Peyer's patch (tissue), 4 donors: ENCODE data around the gene CRYM. TPM values are rescaled to one million over a fixed set of nuclear protein-coding genes. Genes with fewer than 3 reads are reported as not detected.
A peak's percentile ranks its signal among the peaks of the same experiment; 100 is the strongest.

ENCODE experiments used
- DNase-seq, 3 donors: peaks; one replicate each; pipeline ENCODE4 v3.0.0-alpha.2; 2017 to 2019
- H3K27ac ChIP-seq, 4 donors: fragments of 200-600 bp; sonication (generic); one replicate each; pipeline ENCODE4 v1.5.1; 2016 to 2019
- H3K27me3 ChIP-seq, 2 donors: fragments of 200-600 bp; sonication (generic); one replicate each; pipeline ENCODE4 v1.5.1; 2019
- H3K36me3 ChIP-seq, 3 donors: fragments of 200-600 bp; sonication (generic); one replicate each; pipeline ENCODE4 v1.5.1; 2016 to 2019
- H3K4me1 ChIP-seq, 4 donors: fragments of 200-600 bp; sonication (generic); one replicate each; pipeline ENCODE4 v1.5.1; 2016 to 2019
- H3K4me3 ChIP-seq, 4 donors: fragments of 200-600 bp; sonication (generic); 1 replicate in 3 of 4; 2 replicates in 1 of 4; pipeline ENCODE4 v1.5.1; 2016 to 2019; ENCODE audit warnings: mild to moderate bottlenecking in 1 of 4
- H3K9me3 ChIP-seq, 4 donors: fragments of 200-600 bp; sonication (generic); one replicate each; pipeline ENCODE4 v1.5.1; 2016 to 2019; ENCODE audit warnings: mild to moderate bottlenecking in 1 of 4
- CTCF ChIP-seq, 6 experiments: fragments of 450-650 bp in 4 of 6; fragments of 200-600 bp in 2 of 6; sonication (generic) in 1 of 6; IDR thresholded peaks; one replicate each; pipeline ENCODE4 v1.5.1; 2017 to 2019; ENCODE audit warnings: antibody characterized with exemption in 6 of 6, mild to moderate bottlenecking in 3 of 6, moderate library complexity in 1 of 6
- POLR2A ChIP-seq, 2 donors: fragments of 450-650 bp; IDR thresholded peaks; one replicate each; pipeline ENCODE4 v1.5.1; 2017; ENCODE audit warnings: antibody characterized with exemption in 2 of 2, mild to moderate bottlenecking in 2 of 2, moderate library complexity in 2 of 2
- total RNA-seq, 4 donors: library from RNA; depleted of rRNA; stranded (reverse); fragments of >200 nt; gene quantifications; one replicate each; pipeline ENCODE4 v1.1.0, GENCODE V29; 2016

The CRYM gene
- total RNA-seq, 4 donors from 2014 or later, result 6.4 to 11.6 (median 9.1) TPM; not detected in 1

GRCh38 chr16:21244518-21245215, 33.4 kb downstream of the CRYM start:
- Histone ChIP-seq H3K4me3 (no peak overlapping the region), H3K27ac (no peak overlapping the region), H3K27me3 (no peaks in the 10 kb centered on the region), H3K9me3 (no peaks in the 10 kb centered on the region), H3K36me3 (peaks cover 0 to 9% (median 0%) of the 10 kb centered on the region in 3 donors), H3K4me1 (peaks cover 0 to under 1% (median 0%) of the 10 kb centered on the region in 4 donors)
- no peak for TF ChIP-seq POLR2A (IDR thresholded peaks at IDR 0.05)
- no peak for DNase-seq

GRCh38 chr16:21242756-21243155, 35.3 kb downstream of the CRYM start:
- TF ChIP-seq POLR2A (IDR thresholded peaks at IDR 0.05) (no peak), CTCF (IDR thresholded peaks at IDR 0.05) (no peak)
- peaks cover 0 to 6% (median 0%) of the 10 kb centered on the region in 3 donors for H3K36me3 ChIP-seq
- no peak overlapping the region for H3K27ac ChIP-seq
- no peak for DNase-seq
- no peak overlapping the region for H3K4me3 ChIP-seq
- no peaks in the 10 kb centered on the region for H3K9me3 ChIP-seq
- H3K27me3 ChIP-seq, result no peaks in the 10 kb centered on the region
- H3K4me1 ChIP-seq, result peaks cover 0 to 4% (median 0%) of the 10 kb centered on the region in 4 donors

- peaks cover 0 to 4% (median 0%) of the 10 kb centered on the region in 3 donors for H3K36me3 ChIP-seq
- H3K9me3 ChIP-seq, result no peaks in the 10 kb centered on the region
- DNase-seq, result no peak
- H3K27me3 ChIP-seq, result no peaks in the 10 kb centered on the region
- TF ChIP-seq CTCF (IDR thresholded peaks at IDR 0.05) (no peak), POLR2A (IDR thresholded peaks at IDR 0.05) (no peak)
- no peak overlapping the region for H3K4me3 ChIP-seq
- H3K4me1 ChIP-seq, result peaks cover 0 to 4% (median 0%) of the 10 kb centered on the region in 4 donors
- H3K27ac ChIP-seq, result no peak overlapping the region
Observed at GRCh38 chr16:21239646-21240045, 38.4 kb downstream of the CRYM start.

- Histone ChIP-seq H3K27ac (no peak overlapping the region), H3K36me3 (peaks cover 0 to 4% (median 0%) of the 10 kb centered on the region in 3 donors), H3K4me1 (peaks cover 0 to 4% (median 0%) of the 10 kb centered on the region in 4 donors), H3K27me3 (no peaks in the 10 kb centered on the region), H3K4me3 (peak overlapping the region in 2 of 4 donors; percentile 57 to 64), H3K9me3 (no peaks in the 10 kb centered on the region)
- TF ChIP-seq POLR2A (IDR thresholded peaks at IDR 0.05) (no peak), CTCF (IDR thresholded peaks at IDR 0.05) (no peak)
- no peak for DNase-seq
Observed at GRCh38 chr16:21236831-21237230, 41.3 kb downstream of the CRYM start.

- peaks cover 0 to 4% (median 0%) of the 10 kb centered on the region in 3 donors for H3K36me3 ChIP-seq
- no peak for TF ChIP-seq CTCF (IDR thresholded peaks at IDR 0.05)
- peak in 1 of 2 donors; percentile 57 for TF ChIP-seq POLR2A (IDR thresholded peaks at IDR 0.05)
- H3K27ac ChIP-seq, result peak overlapping the region in 3 of 4 donors; percentile 68 to 77 (median 76)
- peak overlapping the region in 3 of 4 donors; percentile 29 to 64 (median 57) for H3K4me3 ChIP-seq
- peaks cover 0 to 4% (median 0%) of the 10 kb centered on the region in 4 donors for H3K4me1 ChIP-seq
- DNase-seq, result no peak
- no peaks in the 10 kb centered on the region for H3K9me3 ChIP-seq
- H3K27me3 ChIP-seq, result no peaks in the 10 kb centered on the region
Observed at GRCh38 chr16:21235199-21235585, 42.9 kb downstream of the CRYM start.

- peaks cover 0 to 4% (median 0%) of the 10 kb centered on the region in 3 donors for H3K36me3 ChIP-seq
- TF ChIP-seq POLR2A (IDR thresholded peaks at IDR 0.05) (peak; percentile 75 to 95), CTCF (IDR thresholded peaks at IDR 0.05) (peak in 1 of 6 experiments; percentile 7)
- H3K4me3 ChIP-seq, result peak within 1 kb of the TSS in 3 of 4 donors; percentile 29 to 64 (median 57)
- peak in 2 of 3 donors; percentile 61 to 85 for DNase-seq
- H3K9me3 ChIP-seq, result no peaks in the 10 kb centered on the region
- H3K4me1 ChIP-seq, result no peaks in the 10 kb centered on the region
- H3K27me3 ChIP-seq, result no peaks in the 10 kb centered on the region
- H3K27ac ChIP-seq, result peak within 1 kb of the TSS in 3 of 4 donors; percentile 68 to 88 (median 76)
Observed at GRCh38 chr16:21233521-21234150, 44.5 kb downstream of the CRYM start, which contains the start of gene ANKS4B. Gene ANKS4B (plus strand): TSS chr16:21233699. CDS start chr16:21233738, 39 bp downstream.
